WTC11 (cell line): ENCODE data around the gene DGKH.

Experiments
- CBFB ChIP-seq: sonication (generic); formaldehyde crosslinking; IDR thresholded peaks from 2 replicates; pipeline ENCODE4 v1.8.1; 2022; ENCODE audit warnings: mild to moderate bottlenecking, low read depth, missing genetic modification reagents
- CTCF ChIP-seq: fragments of 200-600 bp; IDR thresholded peaks from 2 replicates; pipeline ENCODE4 v1.8.0; 2022; ENCODE audit warnings: antibody characterized with exemption
- E2F4 ChIP-seq: sonication (generic); formaldehyde crosslinking; IDR thresholded peaks from 2 replicates; pipeline ENCODE4 v1.8.1; 2022; ENCODE audit warnings: low read depth, mild to moderate bottlenecking, moderate library complexity, missing genetic modification reagents, borderline replicate concordance
- ESRRA ChIP-seq: sonication (generic); formaldehyde crosslinking; IDR thresholded peaks from 2 replicates; pipeline ENCODE4 v1.8.1; 2022; ENCODE audit warnings: mild to moderate bottlenecking, missing genetic modification reagents, borderline replicate concordance
- NR2C2 ChIP-seq: sonication (generic); formaldehyde crosslinking; IDR thresholded peaks from 2 replicates; pipeline ENCODE4 v1.8.0; 2022; ENCODE audit warnings: mild to moderate bottlenecking, missing genetic modification reagents
- PREB ChIP-seq: sonication (generic); formaldehyde crosslinking; IDR thresholded peaks from 2 replicates; pipeline ENCODE4 v1.8.1; 2022; ENCODE audit warnings: mild to moderate bottlenecking, missing genetic modification reagents, moderate library complexity, borderline replicate concordance
- TEAD4 ChIP-seq: sonication (generic); formaldehyde crosslinking; IDR thresholded peaks from 2 replicates; pipeline ENCODE4 v1.8.0; 2022; ENCODE audit warnings: mild to moderate bottlenecking, missing genetic modification reagents
- ZNF512 ChIP-seq: sonication (generic); formaldehyde crosslinking; IDR thresholded peaks from 2 replicates; pipeline ENCODE4 v1.8.1; 2022; ENCODE audit warnings: missing genetic modification reagents, borderline replicate concordance
- TF ChIP-seq, protein P1 (sequence below): sonication (generic); formaldehyde crosslinking; IDR thresholded peaks from 2 replicates; pipeline ENCODE4 v1.8.1; 2023; ENCODE audit warnings: mild to moderate bottlenecking, missing genetic modification reagents, moderate library complexity

DNA sequence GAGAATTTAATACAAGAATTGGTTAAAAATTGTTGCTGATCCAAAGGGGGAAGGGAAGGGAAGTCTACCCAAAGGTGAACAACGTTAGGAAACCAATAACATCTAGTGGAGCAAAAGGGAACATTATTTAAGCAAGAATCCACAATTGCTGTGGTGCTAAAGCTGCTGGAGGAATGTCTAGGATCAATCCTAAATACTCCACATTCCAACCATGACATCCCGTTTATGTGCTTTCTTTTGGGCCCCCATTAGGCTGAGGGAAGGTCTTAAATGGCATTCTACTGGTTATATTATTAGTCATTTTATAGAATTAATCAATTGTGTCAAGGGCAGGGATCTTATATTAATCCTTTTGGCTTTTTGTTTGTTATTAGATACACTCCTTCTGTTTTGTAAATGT lies 47.6 kb upstream of the DGKH start:
- no peak for TF ChIP-seq ESRRA (CRISPR knock-in tag)
- TF ChIP-seq, protein P1, sequence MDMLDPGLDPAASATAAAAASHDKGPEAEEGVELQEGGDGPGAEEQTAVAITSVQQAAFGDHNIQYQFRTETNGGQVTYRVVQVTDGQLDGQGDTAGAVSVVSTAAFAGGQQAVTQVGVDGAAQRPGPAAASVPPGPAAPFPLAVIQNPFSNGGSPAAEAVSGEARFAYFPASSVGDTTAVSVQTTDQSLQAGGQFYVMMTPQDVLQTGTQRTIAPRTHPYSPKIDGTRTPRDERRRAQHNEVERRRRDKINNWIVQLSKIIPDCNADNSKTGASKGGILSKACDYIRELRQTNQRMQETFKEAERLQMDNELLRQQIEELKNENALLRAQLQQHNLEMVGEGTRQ: no peak
- TF ChIP-seq CTCF: no peak
- TF ChIP-seq ZNF512: no peak
- no peak for TF ChIP-seq PREB (CRISPR knock-in tag)
- TF ChIP-seq TEAD4 (CRISPR knock-in tag): no peak
- no peak for TF ChIP-seq E2F4 (CRISPR knock-in tag)
- no peak for TF ChIP-seq CBFB (CRISPR knock-in tag)
- no peak for TF ChIP-seq NR2C2 (CRISPR knock-in tag)
